DMS53 treated with DMSO at 0.1 percent for 48 hours (cell line): ENCODE data around the gene PTPN3.

Source experiments
- DNase-seq: peaks from one replicate; lab custom pipeline; 2025; ENCODE audit not compliant: unreplicated experiment; lab: John Stamatoyannopoulos, UW

Gene PTPN3

GRCh38 chr9:109478051-109478563 is 20.0 kb downstream of the PTPN3 start:
- no peak for DNase-seq

GRCh38 chr9:109477258-109478050 is 20.7 kb downstream of the PTPN3 start:
- peak; percentile 96 for DNase-seq

DNA sequence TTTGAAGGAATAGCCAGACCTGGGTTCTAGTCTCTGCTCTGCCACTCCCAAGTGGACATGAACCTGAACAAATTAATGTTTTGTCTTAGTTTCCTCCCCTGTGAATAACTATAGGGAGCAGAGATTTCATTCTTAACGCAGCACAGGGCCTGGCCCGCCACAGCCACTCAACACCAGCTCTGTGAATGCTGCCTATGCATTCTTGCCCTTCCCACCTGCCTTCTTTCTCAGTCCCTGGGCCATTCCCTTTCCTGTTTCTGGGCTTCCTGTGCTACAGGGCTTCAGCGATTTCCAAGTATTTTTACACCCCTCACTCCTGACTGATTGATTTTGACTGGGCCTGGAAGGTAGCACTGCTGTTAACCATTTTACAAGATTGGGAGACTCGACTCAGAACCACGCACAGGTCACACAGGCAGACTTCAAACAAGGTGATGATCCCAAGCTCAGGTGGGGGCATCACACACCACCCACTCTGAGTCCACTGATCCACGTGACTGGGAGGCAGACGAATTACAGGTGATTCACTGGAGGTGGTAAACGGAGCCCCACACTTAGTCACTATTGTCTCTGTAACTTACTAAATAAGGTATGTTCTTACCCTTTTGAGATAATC is 21.4 kb downstream of the PTPN3 start:
- peak; percentile 85 for DNase-seq

- no peak for DNase-seq
Observed at GRCh38 chr9:109475526-109475925, 22.6 kb downstream of the PTPN3 start.

GRCh38 chr9:109474944-109475343 is 23.2 kb downstream of the PTPN3 start:
- DNase-seq = no peak

- no peak for DNase-seq
Observed at GRCh38 chr9:109474170-109474569, 23.9 kb downstream of the PTPN3 start.

- DNase-seq = no peak
Observed at GRCh38 chr9:109473329-109473728, 24.8 kb downstream of the PTPN3 start.

GRCh38 chr9:109471475-109472393 is 26.4 kb downstream of the PTPN3 start:
- no peak for DNase-seq

GRCh38 chr9:109469646-109470358 is 28.3 kb downstream of the PTPN3 start:
- DNase-seq = peak; percentile 83

DNA sequence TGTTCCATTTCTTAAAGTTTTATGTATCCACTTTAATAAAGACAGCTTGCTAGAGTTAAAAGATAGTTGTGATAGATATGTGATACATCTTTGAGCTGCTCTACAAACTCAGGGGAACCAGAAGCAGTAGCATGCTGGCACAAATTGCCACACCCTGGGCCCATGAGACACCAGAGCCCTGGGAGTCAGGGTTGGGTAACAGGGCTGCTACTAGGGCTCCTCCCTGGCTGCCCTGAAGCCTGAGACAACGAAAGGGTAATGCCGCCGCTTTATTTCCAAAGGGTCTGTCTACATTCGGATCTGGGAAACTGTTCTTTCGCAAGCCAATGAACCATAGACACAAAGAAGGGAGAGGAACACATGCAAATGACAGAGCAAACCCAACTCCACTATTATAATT is 29.2 kb downstream of the PTPN3 start:
- no peak for DNase-seq

- DNase-seq = no peak
Observed at GRCh38 chr9:109467936-109468335, 30.2 kb downstream of the PTPN3 start.

- no peak for DNase-seq
Observed at GRCh38 chr9:109466623-109467590, 31.2 kb downstream of the PTPN3 start.

- DNase-seq = no peak
Observed at GRCh38 chr9:109463924-109464625, 34.0 kb downstream of the PTPN3 start.

GRCh38 chr9:109460576-109460975 is 37.5 kb downstream of the PTPN3 start:
- DNase-seq = no peak

GRCh38 chr9:109459423-109459822 is 38.7 kb downstream of the PTPN3 start:
- DNase-seq = no peak

DNA sequence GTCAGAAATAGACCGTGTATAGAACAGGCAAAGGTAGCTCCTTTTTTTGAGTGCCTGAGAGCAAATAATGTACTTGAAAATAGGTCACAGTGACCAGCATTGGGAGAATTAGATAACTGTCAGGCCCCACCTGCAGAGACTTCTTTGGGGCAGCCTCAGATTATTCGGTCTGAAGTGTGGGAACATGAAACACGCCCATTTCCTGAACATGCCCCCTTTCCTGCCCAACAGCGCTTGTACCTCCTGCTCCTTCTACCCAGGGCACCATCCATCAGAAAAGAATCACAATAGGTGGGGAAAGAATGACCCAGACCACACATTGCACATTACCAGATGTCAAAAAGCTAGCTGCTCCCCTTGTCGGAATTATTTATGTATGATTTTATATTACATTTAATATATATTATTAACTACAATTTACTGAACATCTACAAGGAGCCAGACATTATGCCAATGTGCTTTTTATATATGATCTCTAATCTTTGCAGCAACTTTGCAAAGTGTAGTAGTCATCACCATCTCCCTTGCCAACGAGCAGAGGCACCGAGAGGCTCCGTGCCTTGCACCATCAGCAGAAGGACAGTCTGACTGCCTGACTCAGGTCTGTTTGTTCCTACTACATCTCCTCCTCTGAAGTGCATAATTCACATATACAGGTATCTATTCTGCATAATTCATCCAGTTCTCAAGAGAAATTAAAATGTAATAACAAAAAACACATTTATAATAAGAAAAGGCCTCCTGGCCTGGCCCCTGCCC is 39.5 kb downstream of the PTPN3 start:
- DNase-seq = no peak

- DNase-seq = no peak
Observed at GRCh38 chr9:109456811-109457210, 41.3 kb downstream of the PTPN3 start.

- DNase-seq = no peak
Observed at GRCh38 chr9:109455861-109456260, 42.2 kb downstream of the PTPN3 start.
